Panc1 (cell line): Measurements from ENCODE around the gene IGFBP6. TPM values are rescaled to one million over a fixed set of nuclear protein-coding genes. Genes with fewer than 3 reads are reported as not detected.

ENCODE experiments used
- ATAC-seq: fragments of 200-7000 bp; cut with Tn5 transposase; 2 replicates; pipeline ENCODE4 v1.9.1; 2020; ENCODE audit warnings: mild to moderate bottlenecking, moderate library complexity
- BruUV-seq: library from RNA; stranded (reverse); fragments of 400-500 nt; replicated peaks from 2 replicates; lab custom pipeline; 2021; lab: Mats Ljungman, UMichigan
- CTCF ChIA-PET: fragments of 300-600 bp; sonication (Branson Sonifier 250); formaldehyde crosslinking; loops from one replicate; lab custom pipeline; 2022; ENCODE audit warnings: antibody characterized with exemption; lab: Charles Lee
- POLR2A ChIA-PET: fragments of 300-600 bp; sonication (Branson Sonifier 250); formaldehyde crosslinking; loops from one replicate; lab custom pipeline; 2022; ENCODE audit warnings: antibody characterized with exemption; lab: Charles Lee
- DNase-seq: peaks from one replicate; pipeline ENCODE4 v3.0.0-alpha.2; 2010; ENCODE audit warnings: low read depth, low spot score
- H3K27ac ChIP-seq: 2 replicates; pipeline ENCODE4 v1.5.1; 2011; ENCODE audit warnings: mild to moderate bottlenecking, low read length, inconsistent platforms
- H3K27me3 ChIP-seq: fragments of 200-500 bp; sonication (Bioruptor generic); 2 replicates; pipeline ENCODE4 v1.6.0; 2014; ENCODE audit warnings: low read length, inconsistent platforms; ENCODE audit not compliant: control insufficient read depth, insufficient read depth
- H3K36me3 ChIP-seq: fragments of 200-500 bp; sonication (Bioruptor generic); 2 replicates; pipeline ENCODE4 v1.5.1; 2014; ENCODE audit warnings: inconsistent platforms, mild to moderate bottlenecking, low read length, moderate library complexity; ENCODE audit not compliant: control insufficient read depth, insufficient read depth
- H3K4me1 ChIP-seq: 2 replicates; pipeline ENCODE4 v1.5.1; 2011; ENCODE audit warnings: inconsistent platforms, mild to moderate bottlenecking, low read length, moderate library complexity; ENCODE audit not compliant: control insufficient read depth, insufficient read depth
- H3K4me3 ChIP-seq, 2 experiments: 2 replicates each; pipeline ENCODE4 v1.5.1; 2011 to 2012; ENCODE audit warnings: low read depth in 2 of 2, low read length in 2 of 2, mild to moderate bottlenecking in 2 of 2, inconsistent platforms in 1 of 2, moderate library complexity in 1 of 2
- H3K9me3 ChIP-seq: fragments of 200-500 bp; sonication (Bioruptor generic); 2 replicates; pipeline ENCODE4 v1.5.1; 2014; ENCODE audit warnings: low read depth, mild to moderate bottlenecking, inconsistent platforms, low read length, moderate library complexity; ENCODE audit not compliant: control insufficient read depth, insufficient read depth
- POLR2AphosphoS5 ChIP-seq: IDR thresholded peaks from 2 replicates; pipeline ENCODE4 v1.6.1; 2012; ENCODE audit warnings: mild to moderate bottlenecking, low read depth, low read length, moderate library complexity
- SIN3A ChIP-seq: IDR thresholded peaks from 2 replicates; pipeline ENCODE4 v1.6.1; 2012; ENCODE audit warnings: low read depth, mild to moderate bottlenecking, low read length, moderate library complexity, borderline replicate concordance; ENCODE audit not compliant: insufficient read depth
- TCF7L2 ChIP-seq: IDR thresholded peaks from 2 replicates; pipeline ENCODE4 v1.6.1; 2011; ENCODE audit warnings: mild to moderate bottlenecking, low read depth, low read length, inconsistent platforms
- in situ Hi-C: cut with HindIII; loops from 2 replicates; pipeline ENCODE4 v1.10.0; 2016; ENCODE audit warnings: low sequenced_read_pairs, low pct_unique_long_range_greater_than_20kb
- intact Hi-C: fragments of 100-400 bp; cut with micrococcal nuclease; formaldehyde crosslinking; loops from one replicate; pipeline ENCODE4 v1.10.0; 2022; ENCODE audit not compliant: unreplicated experiment
- total RNA-seq: library from RNA; stranded (reverse); gene quantifications from one replicate; pipeline ENCODE4 v1.2.1, GENCODE V29; 2021; ENCODE audit not compliant: unreplicated experiment
- TF ChIP-seq, protein P1 (sequence below): fragments of 450-650 bp; IDR thresholded peaks from 2 replicates; pipeline ENCODE4 v1.5.1; 2017; ENCODE audit warnings: mild to moderate bottlenecking
- TF ChIP-seq, protein P2 (sequence below), 2 experiments: IDR thresholded peaks; 2 replicates each; pipeline ENCODE4 v1.6.1; 2011 to 2012; ENCODE audit warnings: low read depth in 2 of 2, control low read depth in 1 of 2, low read length in 1 of 2, mild to moderate bottlenecking in 1 of 2, moderate library complexity in 1 of 2; ENCODE audit not compliant: insufficient read depth in 1 of 2

The IGFBP6 gene
- total RNA-seq, 1 experiment from 2014 or later = 4.7 TPM

DNA sequence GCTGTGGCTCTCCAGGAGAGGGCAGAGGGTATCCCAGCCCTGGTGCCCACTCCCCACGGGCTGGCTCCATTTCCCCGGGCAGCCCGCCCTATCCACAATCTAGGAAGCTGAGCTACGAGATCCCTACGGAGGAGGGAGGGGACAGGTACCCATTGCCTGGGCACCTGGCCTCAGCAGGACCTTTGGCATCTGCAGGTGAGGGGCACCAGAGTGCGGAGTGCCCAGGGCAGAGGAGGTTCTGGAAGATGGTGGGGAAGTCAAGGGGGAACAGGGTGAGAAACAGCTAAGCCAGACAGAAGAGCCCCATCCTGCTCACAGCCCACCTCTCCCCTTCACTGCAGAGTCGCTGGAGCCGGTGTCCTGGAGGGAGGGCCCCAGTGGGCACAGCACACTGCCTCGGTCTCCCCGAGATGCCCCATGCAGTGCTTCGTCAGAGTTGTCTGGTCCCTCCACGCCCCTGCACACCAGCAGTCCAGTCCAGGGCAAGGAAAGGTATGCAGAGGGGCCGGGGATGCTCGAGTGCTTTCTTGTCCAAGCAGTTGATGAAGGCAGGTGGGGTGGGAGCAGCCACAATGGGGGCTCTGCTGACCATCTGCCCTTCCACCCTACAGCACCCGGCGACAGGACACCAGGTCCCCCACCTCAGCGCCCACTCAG, 37.3 kb upstream of the IGFBP6 start:
- intact Hi-C loops = loop anchor here (10.0 kb wide), 1 partner anchor 95 kb away; no protein-coding TSS in a partner anchor
- TF ChIP-seq POLR2AphosphoS5 (no peak; the same call in none of the 2 replicates), TCF7L2 (no peak), SIN3A (no peak)
- TF ChIP-seq, protein P1, sequence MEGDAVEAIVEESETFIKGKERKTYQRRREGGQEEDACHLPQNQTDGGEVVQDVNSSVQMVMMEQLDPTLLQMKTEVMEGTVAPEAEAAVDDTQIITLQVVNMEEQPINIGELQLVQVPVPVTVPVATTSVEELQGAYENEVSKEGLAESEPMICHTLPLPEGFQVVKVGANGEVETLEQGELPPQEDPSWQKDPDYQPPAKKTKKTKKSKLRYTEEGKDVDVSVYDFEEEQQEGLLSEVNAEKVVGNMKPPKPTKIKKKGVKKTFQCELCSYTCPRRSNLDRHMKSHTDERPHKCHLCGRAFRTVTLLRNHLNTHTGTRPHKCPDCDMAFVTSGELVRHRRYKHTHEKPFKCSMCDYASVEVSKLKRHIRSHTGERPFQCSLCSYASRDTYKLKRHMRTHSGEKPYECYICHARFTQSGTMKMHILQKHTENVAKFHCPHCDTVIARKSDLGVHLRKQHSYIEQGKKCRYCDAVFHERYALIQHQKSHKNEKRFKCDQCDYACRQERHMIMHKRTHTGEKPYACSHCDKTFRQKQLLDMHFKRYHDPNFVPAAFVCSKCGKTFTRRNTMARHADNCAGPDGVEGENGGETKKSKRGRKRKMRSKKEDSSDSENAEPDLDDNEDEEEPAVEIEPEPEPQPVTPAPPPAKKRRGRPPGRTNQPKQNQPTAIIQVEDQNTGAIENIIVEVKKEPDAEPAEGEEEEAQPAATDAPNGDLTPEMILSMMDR = no peak
- TF ChIP-seq, protein P2, sequence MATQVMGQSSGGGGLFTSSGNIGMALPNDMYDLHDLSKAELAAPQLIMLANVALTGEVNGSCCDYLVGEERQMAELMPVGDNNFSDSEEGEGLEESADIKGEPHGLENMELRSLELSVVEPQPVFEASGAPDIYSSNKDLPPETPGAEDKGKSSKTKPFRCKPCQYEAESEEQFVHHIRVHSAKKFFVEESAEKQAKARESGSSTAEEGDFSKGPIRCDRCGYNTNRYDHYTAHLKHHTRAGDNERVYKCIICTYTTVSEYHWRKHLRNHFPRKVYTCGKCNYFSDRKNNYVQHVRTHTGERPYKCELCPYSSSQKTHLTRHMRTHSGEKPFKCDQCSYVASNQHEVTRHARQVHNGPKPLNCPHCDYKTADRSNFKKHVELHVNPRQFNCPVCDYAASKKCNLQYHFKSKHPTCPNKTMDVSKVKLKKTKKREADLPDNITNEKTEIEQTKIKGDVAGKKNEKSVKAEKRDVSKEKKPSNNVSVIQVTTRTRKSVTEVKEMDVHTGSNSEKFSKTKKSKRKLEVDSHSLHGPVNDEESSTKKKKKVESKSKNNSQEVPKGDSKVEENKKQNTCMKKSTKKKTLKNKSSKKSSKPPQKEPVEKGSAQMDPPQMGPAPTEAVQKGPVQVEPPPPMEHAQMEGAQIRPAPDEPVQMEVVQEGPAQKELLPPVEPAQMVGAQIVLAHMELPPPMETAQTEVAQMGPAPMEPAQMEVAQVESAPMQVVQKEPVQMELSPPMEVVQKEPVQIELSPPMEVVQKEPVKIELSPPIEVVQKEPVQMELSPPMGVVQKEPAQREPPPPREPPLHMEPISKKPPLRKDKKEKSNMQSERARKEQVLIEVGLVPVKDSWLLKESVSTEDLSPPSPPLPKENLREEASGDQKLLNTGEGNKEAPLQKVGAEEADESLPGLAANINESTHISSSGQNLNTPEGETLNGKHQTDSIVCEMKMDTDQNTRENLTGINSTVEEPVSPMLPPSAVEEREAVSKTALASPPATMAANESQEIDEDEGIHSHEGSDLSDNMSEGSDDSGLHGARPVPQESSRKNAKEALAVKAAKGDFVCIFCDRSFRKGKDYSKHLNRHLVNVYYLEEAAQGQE (IDR thresholded peaks at IDR 0.05; ENCODE audit: insufficient read depth in 1 of 2, low read depth in 2 of 2, low read length in 1 of 2) = no peak
- DNase-seq (no peak), ATAC-seq (no peak)
- BruUV-seq = no TSS peak
- CTCF ChIA-PET = interaction anchor here (0.8 kb wide), 1 partner anchor 12 kb away, joined by 3 read pairs; no protein-coding TSS in a partner anchor
- POLR2A ChIA-PET = no interaction called here
- Histone ChIP-seq H3K4me3 (no peak overlapping the region), H3K27ac (no peak overlapping the region), H3K4me1 (peaks cover 13% of the 10 kb centered on the region), H3K27me3 (no peaks in the 10 kb centered on the region), H3K36me3 (no peaks in the 10 kb centered on the region; the same call in 1 of the 2 replicates), H3K9me3 (no peaks in the 10 kb centered on the region)
- in situ Hi-C loops = no loop called here

DNA sequence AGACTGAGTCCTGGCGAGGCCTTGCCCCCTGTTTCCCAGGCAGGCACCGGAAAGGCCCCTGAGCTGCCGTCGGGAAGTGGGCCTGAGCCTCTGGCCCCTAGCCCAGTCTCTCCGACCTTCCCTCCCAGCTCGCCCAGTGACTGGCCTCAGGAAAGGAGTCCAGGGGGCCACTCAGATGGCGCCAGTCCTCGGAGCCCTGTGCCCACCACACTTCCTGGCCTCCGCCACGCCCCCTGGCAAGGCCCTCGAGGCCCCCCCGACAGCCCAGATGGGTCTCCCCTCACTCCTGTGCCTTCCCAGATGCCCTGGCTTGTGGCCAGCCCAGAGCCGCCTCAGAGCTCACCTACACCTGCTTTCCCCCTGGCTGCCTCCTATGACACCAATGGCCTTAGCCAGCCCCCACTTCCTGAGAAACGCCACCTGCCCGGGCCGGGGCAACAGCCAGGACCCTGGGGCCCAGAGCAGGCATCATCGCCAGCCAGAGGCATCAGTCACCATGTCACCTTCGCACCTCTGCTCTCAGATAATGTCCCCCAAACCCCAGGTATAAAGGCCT, 36.7 kb upstream of the IGFBP6 start:
- Histone ChIP-seq H3K27me3 (no peaks in the 10 kb centered on the region), H3K9me3 (no peaks in the 10 kb centered on the region), H3K27ac (no peak overlapping the region), H3K36me3 (no peaks in the 10 kb centered on the region; the same call in 1 of the 2 replicates), H3K4me1 (peaks cover 13% of the 10 kb centered on the region), H3K4me3 (no peak overlapping the region)
- POLR2A ChIA-PET = no interaction called here
- ATAC-seq (no peak), DNase-seq (no peak)
- in situ Hi-C loops (no loop called here), intact Hi-C loops (loop anchor here (10.0 kb wide), 1 partner anchor 94 kb away; no protein-coding TSS in a partner anchor)
- no peak for TF ChIP-seq SIN3A
- TF ChIP-seq, protein P2 (IDR thresholded peaks at IDR 0.05; ENCODE audit: insufficient read depth in 1 of 2, low read depth in 2 of 2, low read length in 1 of 2) = no peak
- TF ChIP-seq, protein P1 = no peak
- TF ChIP-seq TCF7L2 = no peak
- no peak for TF ChIP-seq POLR2AphosphoS5
- BruUV-seq = no TSS peak
- CTCF ChIA-PET = interaction anchor here (1.3 kb wide), 1 partner anchor 12 kb away, joined by 3 read pairs; no protein-coding TSS in a partner anchor
